HL-60/S4 treated with phorbol 12-myristate 13-acetate at 8.2 ng/mL for 4 days and 3 days (cell line): ENCODE data around the gene C15orf62.

Experiments
- in situ Hi-C: fragments of 300-500 bp; cut with MboI; formaldehyde crosslinking; loops from 2 replicates; pipeline ENCODE4 v1.15.0; 2022; ENCODE audit warnings: low sequenced_read_pairs

Gene C15orf62

GRCh38 chr15:40775740-40776536, 6.2 kb downstream of the C15orf62 start:
- in situ Hi-C loops = no loop called here

- in situ Hi-C loops = no loop called here
Observed at GRCh38 chr15:40776537-40777141, 6.9 kb downstream of the C15orf62 start.

- in situ Hi-C loops = no loop called here
Observed at GRCh38 chr15:40782609-40783227, 12.9 kb downstream of the C15orf62 start.

- in situ Hi-C loops = no loop called here
Observed at GRCh38 chr15:40785164-40785563, 15.4 kb downstream of the C15orf62 start.

- in situ Hi-C loops = no loop called here
Observed at GRCh38 chr15:40785814-40786213, 16.0 kb downstream of the C15orf62 start.

- in situ Hi-C loops = no loop called here
Observed at GRCh38 chr15:40787344-40787841, 17.6 kb downstream of the C15orf62 start.

GRCh38 chr15:40787991-40788390, 18.2 kb downstream of the C15orf62 start:
- in situ Hi-C loops = no loop called here

GRCh38 chr15:40789119-40789518, 19.3 kb downstream of the C15orf62 start:
- in situ Hi-C loops = no loop called here

GRCh38 chr15:40789999-40790398, 20.2 kb downstream of the C15orf62 start:
- in situ Hi-C loops = no loop called here

GRCh38 chr15:40790718-40791117, 20.9 kb downstream of the C15orf62 start:
- in situ Hi-C loops = no loop called here

GRCh38 chr15:40792394-40792793, 22.6 kb downstream of the C15orf62 start:
- in situ Hi-C loops = no loop called here

GRCh38 chr15:40793216-40793989, 23.6 kb downstream of the C15orf62 start:
- in situ Hi-C loops = no loop called here

GRCh38 chr15:40796041-40796440, 26.3 kb downstream of the C15orf62 start:
- in situ Hi-C loops = no loop called here

GRCh38 chr15:40796512-40796911, 26.7 kb downstream of the C15orf62 start:
- in situ Hi-C loops = no loop called here

GRCh38 chr15:40799523-40799922, 29.7 kb downstream of the C15orf62 start:
- in situ Hi-C loops = no loop called here

- in situ Hi-C loops = no loop called here
Observed at GRCh38 chr15:40803076-40803475, 33.3 kb downstream of the C15orf62 start.

- in situ Hi-C loops = no loop called here
Observed at GRCh38 chr15:40803688-40804087, 33.9 kb downstream of the C15orf62 start.

- in situ Hi-C loops = no loop called here
Observed at GRCh38 chr15:40806672-40807027, 36.9 kb downstream of the C15orf62 start.

- in situ Hi-C loops = no loop called here
Observed at GRCh38 chr15:40807028-40807887, 37.5 kb downstream of the C15orf62 start, which contains the start of the genes DNAJC17 and ZFYVE19. Gene DNAJC17, minus strand, starts transcription at chr15:40807473. Its CDS starts 27 bp downstream, at chr15:40807446. Gene ZFYVE19, plus strand, starts transcription at chr15:40807089. Its CDS starts 501 bp downstream, at chr15:40807590.

GRCh38 chr15:40807888-40808461, 38.2 kb downstream of the C15orf62 start:
- in situ Hi-C loops = no loop called here
